ENCODE results near the gene OTOP1.
"Not testable (repeated sequence)": the region's sequence is repeated elsewhere in the genome, so short reads cannot be mapped to it uniquely, and the experiment has no call there.

OTOP1 gene

DNA sequence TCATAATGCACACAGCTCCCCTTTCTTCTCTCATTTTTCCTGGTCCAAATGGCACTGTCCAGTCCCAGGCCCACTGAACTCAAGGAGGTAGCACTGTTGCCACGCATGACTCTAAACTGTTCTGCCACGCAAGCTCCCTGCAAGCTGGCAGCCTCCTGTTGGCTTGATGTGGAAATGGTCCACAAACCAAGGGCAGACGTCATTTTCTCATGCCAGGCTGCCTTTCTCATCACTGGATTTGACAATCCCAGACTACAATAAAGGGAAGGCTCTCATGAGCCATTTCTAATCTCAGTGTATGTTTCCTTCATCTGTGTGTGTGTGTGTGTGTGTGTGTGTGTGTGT lies 22.4 kb downstream of the OTOP1 start:
- H3K36me3 ChIP-seq, result no peaks in the 10 kb centered on the region
- H4K20me1 ChIP-seq, result no peaks in the 10 kb centered on the region
- TF ChIP-seq Cebpa-rat (IDR thresholded peaks at IDR 0.05), result no peak
- H3K27me3 ChIP-seq, result no peaks in the 10 kb centered on the region
- H3K4me2 ChIP-seq, result no peak overlapping the region
- H3K9ac ChIP-seq, result no peak overlapping the region
- no peak overlapping the region for H3K4me3 ChIP-seq
- H3K27ac ChIP-seq, result no peak overlapping the region
- no peaks in the 10 kb centered on the region for H3K9me3 ChIP-seq
- 0 out of 2 replicates have a peak, but pooled peaks cover 5% of the 10 kb centered on the region for H3K4me1 ChIP-seq

DNA sequence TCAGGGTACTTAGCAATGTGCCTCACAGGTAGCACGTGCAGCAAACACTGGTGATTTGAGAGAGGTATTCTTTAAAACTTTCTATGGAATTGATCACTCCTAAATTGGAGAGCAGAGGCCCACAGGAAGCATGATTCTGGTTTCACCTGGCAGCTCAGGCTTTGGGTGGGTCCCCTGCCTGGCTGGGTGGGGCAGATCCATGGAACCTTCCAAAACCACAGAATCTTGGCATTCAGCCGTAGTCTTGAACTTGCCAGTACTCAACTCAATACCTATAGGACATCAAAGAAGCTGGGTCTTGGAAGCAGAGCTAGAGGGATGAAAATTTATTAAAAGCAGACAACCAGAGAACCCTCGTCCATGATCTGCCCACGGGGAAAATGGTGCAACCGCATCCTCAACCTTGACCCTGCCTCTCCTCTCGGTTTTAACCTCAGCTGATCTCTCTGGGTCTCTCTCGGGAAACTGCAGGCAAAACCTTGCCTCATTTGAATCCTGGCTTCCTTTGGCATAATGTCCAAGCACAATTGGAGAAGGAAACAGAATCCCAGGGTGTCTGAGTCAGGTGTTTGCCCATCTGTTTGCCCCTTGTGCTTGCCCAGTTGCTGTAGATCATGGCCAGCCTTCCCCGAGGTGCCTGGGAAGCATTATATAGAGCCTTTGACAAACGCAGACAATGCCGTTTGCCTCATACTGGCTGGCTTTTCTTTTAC lies 22.9 kb downstream of the OTOP1 start:
- H3K27ac ChIP-seq, result no peak overlapping the region
- H3K27me3 ChIP-seq, result no peaks in the 10 kb centered on the region
- H3K4me1 ChIP-seq, result 0 out of 2 replicates have a peak, but pooled peaks cover 5% of the 10 kb centered on the region
- TF ChIP-seq Cebpa-rat (IDR thresholded peaks at IDR 0.05), result no peak
- H3K9ac ChIP-seq, result no peak overlapping the region
- H3K4me3 ChIP-seq, result no peak overlapping the region
- H3K9me3 ChIP-seq, result no peaks in the 10 kb centered on the region
- no peak overlapping the region for H3K4me2 ChIP-seq
- no peaks in the 10 kb centered on the region for H3K36me3 ChIP-seq
- no peaks in the 10 kb centered on the region for H4K20me1 ChIP-seq

DNA sequence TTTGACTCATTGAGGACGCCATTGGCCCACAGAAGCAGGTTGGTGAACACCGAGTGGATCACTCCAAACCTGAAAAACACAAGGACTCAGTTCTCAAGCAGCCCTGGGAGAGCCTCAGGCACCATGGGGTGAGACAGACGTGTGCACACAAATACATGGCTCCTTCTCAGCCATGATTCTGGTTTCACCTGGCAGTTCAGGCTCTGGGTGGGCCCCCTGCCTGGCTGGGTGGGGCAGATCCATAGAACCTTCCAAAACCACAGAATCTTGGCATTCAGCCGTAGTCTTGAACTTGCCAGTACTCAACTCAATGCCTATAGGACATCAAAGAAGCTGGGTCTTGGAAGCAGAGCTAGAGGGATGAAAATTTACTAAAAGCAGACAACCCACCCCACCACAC lies 24.2 kb downstream of the OTOP1 start:
- Histone ChIP-seq H3K9ac (no peak overlapping the region), H3K27me3 (no peaks in the 10 kb centered on the region), H3K36me3 (no peaks in the 10 kb centered on the region), H3K4me2 (no peak overlapping the region), H3K4me3 (no peak overlapping the region), H4K20me1 (no peaks in the 10 kb centered on the region), H3K9me3 (no peaks in the 10 kb centered on the region), H3K27ac (no peak overlapping the region), H3K4me1 (0 out of 2 replicates have a peak, but pooled peaks cover 5% of the 10 kb centered on the region)
- TF ChIP-seq Cebpa-rat (IDR thresholded peaks at IDR 0.05), result no peak

DNA sequence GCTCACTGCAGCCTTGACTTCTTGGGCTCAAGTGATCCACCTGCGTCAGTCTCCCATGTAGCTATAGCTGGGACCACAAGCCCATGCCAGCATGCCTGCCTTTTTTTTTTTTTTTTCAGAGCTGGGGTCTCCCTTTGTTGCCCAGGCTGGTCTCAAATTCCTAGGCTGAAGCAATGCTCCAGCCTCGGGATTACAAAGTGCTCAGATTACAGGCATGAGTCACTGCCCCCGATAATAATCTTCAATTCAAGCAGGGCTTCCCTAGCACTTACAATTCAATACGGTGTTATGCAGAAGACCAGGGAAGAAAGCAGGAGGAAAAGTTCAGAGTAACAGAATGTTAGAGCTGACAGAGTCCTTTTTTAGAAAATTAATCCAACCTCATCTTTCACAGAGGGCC lies 26.1 kb downstream of the OTOP1 start:
- Histone ChIP-seq H3K27me3 (no peaks in the 10 kb centered on the region), H3K36me3 (no peaks in the 10 kb centered on the region), H3K4me2 (no peak overlapping the region), H3K4me3 (no peak overlapping the region), H3K9ac (no peak overlapping the region), H3K4me1 (0 out of 2 replicates have a peak, but pooled peaks cover 5% of the 10 kb centered on the region), H3K9me3 (no peaks in the 10 kb centered on the region), H3K27ac (no peak overlapping the region), H4K20me1 (no peaks in the 10 kb centered on the region)
- no peak for TF ChIP-seq Cebpa-rat (IDR thresholded peaks at IDR 0.05)

DNA sequence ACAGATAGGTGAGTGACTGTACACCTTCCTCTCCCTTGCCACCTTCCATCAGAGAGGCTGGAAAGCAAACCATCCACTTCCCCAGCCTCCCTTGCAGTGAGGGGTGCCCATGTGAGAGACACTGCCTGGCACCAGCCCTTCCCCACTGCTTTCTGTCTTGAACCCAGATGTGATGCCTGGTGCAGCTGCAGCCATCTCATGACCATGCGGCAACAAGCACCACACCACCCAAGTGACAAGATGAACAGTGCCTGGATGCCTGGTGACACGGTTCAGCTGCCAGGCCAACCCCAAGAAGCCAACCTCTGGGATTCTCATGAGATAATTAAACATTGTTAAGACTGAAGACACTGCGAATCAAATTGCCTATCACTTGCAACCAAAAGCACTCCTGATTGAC lies 31.4 kb downstream of the OTOP1 start:
- no peak for TF ChIP-seq Cebpa-rat (IDR thresholded peaks at IDR 0.05)
- peaks cover 6% of the 10 kb centered on the region for H3K4me1 ChIP-seq
- H3K27ac ChIP-seq, result no peak overlapping the region
- H4K20me1 ChIP-seq, result no peaks in the 10 kb centered on the region
- no peaks in the 10 kb centered on the region for H3K27me3 ChIP-seq
- H3K9ac ChIP-seq, result no peak overlapping the region
- H3K36me3 ChIP-seq, result no peaks in the 10 kb centered on the region
- H3K4me2 ChIP-seq, result no peak overlapping the region
- H3K4me3 ChIP-seq, result no peak overlapping the region
- H3K9me3 ChIP-seq, result 0 out of 2 replicates have a peak, but pooled peaks cover 4% of the 10 kb centered on the region

DNA sequence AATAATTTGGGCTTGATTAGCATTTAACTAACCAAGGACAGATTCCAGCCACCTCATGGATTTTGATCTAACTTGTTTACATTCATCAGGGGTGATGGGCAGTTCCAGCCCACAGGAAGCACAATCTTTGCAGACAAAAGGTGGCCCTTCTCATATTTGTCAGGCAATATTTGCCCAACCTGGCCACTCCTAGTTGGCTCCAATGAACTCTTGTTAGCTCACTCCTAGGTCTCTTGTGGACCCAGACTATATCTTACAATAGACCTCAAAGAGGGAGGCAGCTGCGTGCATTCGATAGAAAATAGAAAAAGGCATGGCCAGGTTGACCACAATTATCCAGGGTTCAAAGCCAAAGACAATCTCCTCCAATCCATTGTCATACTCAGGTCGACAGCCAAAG lies 38.2 kb downstream of the OTOP1 start:
- not testable (repeated sequence) for H3K27me3 ChIP-seq, H3K4me3 ChIP-seq, H3K9ac ChIP-seq, H3K4me2 ChIP-seq, H3K36me3 ChIP-seq, H3K4me1 ChIP-seq, H4K20me1 ChIP-seq, H3K9me3 ChIP-seq, H3K27ac ChIP-seq

DNA sequence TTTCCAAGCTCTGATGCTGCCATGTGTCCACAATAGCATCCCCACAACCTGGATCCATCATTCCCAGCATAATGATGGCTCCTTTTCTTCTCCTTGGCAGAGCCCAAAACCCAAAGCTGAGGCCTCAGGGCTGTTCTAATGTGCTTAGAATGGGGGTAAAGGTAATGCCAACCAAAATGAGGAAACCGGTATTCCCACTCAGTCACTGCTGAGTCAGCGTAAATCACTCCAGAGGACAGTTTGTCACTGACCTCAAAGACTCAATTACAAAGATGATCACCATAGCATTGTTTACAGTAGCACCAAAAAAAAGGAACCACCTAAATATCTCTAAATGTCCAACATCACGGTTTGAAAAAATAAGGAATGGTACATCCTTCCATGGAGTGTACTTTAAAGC lies 41.2 kb downstream of the OTOP1 start:
- no peaks in the 10 kb centered on the region for H4K20me1 ChIP-seq
- H3K4me2 ChIP-seq, result no peak overlapping the region
- no peak overlapping the region for H3K9ac ChIP-seq
- H3K27me3 ChIP-seq, result no peaks in the 10 kb centered on the region
- H3K27ac ChIP-seq, result no peak overlapping the region
- no peak for TF ChIP-seq Cebpa-rat (IDR thresholded peaks at IDR 0.05)
- no peaks in the 10 kb centered on the region for H3K36me3 ChIP-seq
- no peaks in the 10 kb centered on the region for H3K4me1 ChIP-seq
- H3K4me3 ChIP-seq, result no peak overlapping the region
- H3K9me3 ChIP-seq, result no peaks in the 10 kb centered on the region

DNA sequence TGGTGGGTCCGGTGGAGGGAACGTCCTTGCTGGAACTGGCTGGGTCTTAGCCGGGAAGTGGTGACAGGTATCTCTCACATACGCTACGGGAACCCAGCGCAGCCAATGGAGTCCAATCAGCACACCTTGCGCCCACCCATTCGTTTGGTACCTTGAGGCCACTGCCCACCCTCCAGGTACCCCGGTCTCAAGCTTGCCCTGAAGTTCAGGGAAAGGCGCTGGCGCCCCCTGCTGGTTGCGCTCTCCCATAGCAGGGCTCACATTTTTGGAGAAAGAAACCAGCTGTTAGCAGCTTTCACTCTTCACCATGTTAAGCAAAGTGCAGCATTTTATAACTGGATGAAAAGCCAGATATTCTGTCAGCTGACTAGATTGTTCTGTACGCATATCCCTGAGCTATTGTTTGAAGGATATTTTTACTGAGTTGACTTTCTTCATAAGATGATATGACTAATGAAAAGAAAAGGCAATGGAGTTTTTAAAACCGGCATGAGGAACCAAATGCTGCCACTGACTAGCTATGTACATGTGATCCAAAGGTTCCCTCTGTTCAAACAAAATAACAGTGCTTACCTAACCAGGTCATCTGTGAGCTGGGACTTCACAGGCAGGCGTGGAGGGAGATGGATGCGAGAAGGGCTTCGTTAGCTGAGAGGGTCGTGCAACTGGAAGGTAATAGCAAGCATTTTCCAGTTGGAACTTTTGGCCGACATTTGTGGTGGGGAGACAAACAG lies 43.7 kb downstream of the OTOP1 start:
- Histone ChIP-seq H3K4me1 (no peaks in the 10 kb centered on the region), H3K4me3 (no peak overlapping the region), H3K9me3 (no peaks in the 10 kb centered on the region), H3K27ac (no peak overlapping the region), H3K36me3 (no peaks in the 10 kb centered on the region), H3K27me3 (no peaks in the 10 kb centered on the region), H4K20me1 (no peaks in the 10 kb centered on the region), H3K4me2 (no peak overlapping the region), H3K9ac (no peak overlapping the region)
- TF ChIP-seq Cebpa-rat (IDR thresholded peaks at IDR 0.05), result no peak

DNA sequence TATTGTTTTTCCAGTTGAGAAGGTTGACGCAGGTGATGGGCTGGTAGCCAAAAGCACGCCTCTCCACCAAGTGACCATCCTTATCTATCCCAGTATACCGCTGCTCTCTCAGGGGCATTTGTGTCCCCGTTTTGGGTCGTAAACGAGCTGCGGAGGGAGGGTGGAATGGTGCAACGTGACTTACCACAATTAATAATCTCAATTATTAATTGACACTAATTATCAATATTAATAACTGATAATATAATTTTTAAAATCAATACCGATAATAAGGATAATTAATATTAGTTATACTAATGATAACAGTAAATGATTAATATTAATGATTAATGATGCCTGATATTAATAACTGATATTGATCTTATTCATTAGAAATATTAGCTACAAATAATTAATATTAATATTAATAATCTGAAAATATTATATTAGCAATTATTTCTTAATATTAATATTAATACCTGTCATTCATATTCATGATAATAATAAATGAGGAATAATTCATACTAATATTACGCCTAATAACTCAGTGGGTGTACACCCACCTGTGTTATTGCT lies 56.1 kb downstream of the OTOP1 start:
- no peaks in the 10 kb centered on the region for H3K4me1 ChIP-seq
- no peak overlapping the region for H3K4me3 ChIP-seq
- no peak overlapping the region for H3K9ac ChIP-seq
- no peaks in the 10 kb centered on the region for H4K20me1 ChIP-seq
- no peak overlapping the region for H3K4me2 ChIP-seq
- H3K27me3 ChIP-seq, result no peaks in the 10 kb centered on the region
- H3K36me3 ChIP-seq, result no peaks in the 10 kb centered on the region
- no peak overlapping the region for H3K27ac ChIP-seq
- TF ChIP-seq Cebpa-rat (IDR thresholded peaks at IDR 0.05), result no peak
- no peaks in the 10 kb centered on the region for H3K9me3 ChIP-seq

DNA sequence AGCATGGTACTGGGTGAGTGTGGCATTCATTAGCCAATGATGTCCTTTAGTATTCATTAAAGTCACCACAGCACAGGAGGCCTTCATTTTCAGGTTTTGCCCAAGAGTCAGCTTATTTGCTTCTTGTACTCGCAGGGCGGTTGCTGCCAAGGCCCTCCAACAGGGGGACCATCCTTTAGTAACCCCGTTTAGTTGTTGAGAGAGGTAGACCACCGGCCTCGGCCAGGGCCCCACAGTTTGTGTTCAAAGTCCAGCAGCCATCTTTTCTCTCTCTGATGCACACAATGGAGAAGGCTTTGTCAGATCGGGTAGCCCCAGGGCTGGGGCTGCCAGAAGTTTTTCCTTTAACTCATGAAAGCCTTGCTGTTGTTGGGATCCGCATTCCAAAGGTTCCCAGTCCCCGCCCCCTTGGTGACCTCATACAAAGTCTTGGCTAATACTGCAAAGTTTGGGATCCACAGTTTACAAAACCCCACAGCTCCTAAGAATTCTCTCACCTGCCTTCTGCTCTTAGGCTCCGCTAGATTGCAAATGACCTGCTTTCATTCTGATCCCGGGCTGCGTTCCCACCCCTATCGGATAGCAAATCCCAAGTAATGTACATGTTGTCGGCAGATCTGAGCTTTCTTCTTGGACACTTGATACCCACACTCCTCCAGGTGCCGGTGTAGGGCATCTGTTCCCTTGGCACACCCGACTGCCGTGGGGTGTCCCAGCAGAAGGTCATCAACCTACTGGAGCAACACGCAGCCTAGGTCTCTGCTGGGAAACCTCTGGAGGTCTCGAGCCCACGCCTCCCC lies 58.5 kb downstream of the OTOP1 start:
- not testable (repeated sequence) for H4K20me1 ChIP-seq, H3K9me3 ChIP-seq, H3K27ac ChIP-seq, H3K4me3 ChIP-seq, H3K27me3 ChIP-seq, H3K4me1 ChIP-seq, H3K36me3 ChIP-seq, H3K9ac ChIP-seq, H3K4me2 ChIP-seq

DNA sequence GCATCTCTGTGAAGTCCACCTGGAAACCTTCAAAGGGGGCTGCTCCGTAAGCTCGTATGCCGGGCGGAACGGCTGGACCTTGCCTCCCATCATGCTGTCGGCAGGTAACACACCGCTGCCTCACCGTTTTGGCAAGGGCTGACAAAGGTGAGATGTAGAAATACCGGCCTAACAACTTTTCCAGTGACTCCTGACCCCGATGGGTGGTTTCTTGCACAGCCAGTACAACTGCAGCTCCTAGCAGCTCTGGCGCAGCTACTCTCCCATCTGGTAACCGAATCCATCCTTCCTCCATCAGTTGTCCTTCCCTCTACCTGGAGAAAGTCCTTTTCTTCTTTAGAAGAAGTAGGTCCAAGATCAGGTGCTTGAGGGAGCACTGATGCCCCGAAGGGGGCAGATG lies 59.7 kb downstream of the OTOP1 start:
- not testable (repeated sequence) for H3K4me1 ChIP-seq, H3K36me3 ChIP-seq, H3K4me3 ChIP-seq, H3K9me3 ChIP-seq, H3K4me2 ChIP-seq, H4K20me1 ChIP-seq, H3K9ac ChIP-seq, H3K27me3 ChIP-seq, H3K27ac ChIP-seq

DNA sequence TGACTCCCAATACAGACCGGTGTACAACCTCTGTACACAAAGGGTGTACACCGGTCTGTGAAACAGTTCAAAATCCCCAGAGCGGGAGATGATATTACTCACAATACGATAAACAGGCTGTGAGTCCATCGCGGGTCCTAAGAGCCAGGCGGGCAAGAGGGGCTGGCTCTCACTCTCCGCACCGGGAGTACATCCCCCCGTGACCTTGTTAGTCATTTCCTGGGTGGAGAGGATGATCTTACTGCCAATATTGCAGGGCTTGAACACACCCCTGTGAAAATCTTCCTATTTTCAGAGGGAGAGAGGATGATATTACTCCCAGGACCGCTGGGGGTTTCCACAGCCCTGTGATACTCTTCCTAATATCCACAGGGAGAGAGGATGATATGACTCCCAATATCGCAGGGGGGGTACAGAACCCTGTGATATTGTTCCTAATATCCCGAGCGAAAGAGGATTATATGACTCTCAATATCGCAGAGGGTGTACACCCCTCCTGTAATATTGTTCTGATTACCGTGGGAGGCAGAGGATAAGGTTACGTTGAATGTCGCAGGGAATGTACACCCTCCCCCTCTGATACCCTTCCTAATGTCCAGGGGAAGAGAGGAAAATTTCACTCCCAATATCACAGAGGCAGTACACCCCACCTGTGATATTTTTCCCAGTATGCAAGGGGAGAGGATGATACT lies 60.9 kb downstream of the OTOP1 start:
- not testable (repeated sequence) for H3K4me3 ChIP-seq, H3K27me3 ChIP-seq, H3K4me1 ChIP-seq, H3K9ac ChIP-seq, H3K9me3 ChIP-seq, H3K36me3 ChIP-seq, H3K4me2 ChIP-seq, H3K27ac ChIP-seq, H4K20me1 ChIP-seq

DNA sequence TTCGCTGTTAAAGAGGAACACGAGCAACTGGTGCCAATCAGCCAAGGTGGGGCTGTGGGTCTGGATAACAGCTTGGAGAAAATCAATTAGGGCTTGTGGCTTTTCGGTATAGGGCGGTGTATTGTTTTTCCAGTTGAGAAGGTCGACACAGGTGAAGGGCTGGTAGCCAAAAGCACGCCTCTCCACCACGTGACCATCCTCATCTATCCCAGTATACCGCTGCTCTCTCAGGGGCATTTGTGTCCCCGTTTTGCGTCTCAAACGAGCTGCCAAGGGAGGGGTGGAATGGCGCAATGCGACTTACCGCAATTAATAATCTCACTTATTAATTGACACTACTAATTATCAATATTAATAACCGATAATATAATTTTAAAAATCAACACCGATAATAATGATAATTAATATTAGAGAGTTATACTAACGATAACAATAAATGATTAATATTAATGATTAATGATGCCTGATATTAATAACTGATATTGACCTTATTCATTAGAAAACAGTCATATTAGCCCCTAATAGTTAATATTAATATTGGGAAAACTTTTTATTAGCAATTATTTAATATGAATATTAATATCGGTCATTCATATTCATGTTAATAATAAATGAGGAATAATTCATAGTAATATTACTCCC lies 62.1 kb downstream of the OTOP1 start:
- H3K9me3 ChIP-seq, H3K4me3 ChIP-seq, H4K20me1 ChIP-seq, H3K4me2 ChIP-seq, H3K4me1 ChIP-seq, H3K36me3 ChIP-seq, H3K27ac ChIP-seq, H3K27me3 ChIP-seq, H3K9ac ChIP-seq: not testable (repeated sequence)

Data from BLaER1 (cell line).